ENCODE results near the gene HSP90AB1.

The HSP90AB1 gene

DNA sequence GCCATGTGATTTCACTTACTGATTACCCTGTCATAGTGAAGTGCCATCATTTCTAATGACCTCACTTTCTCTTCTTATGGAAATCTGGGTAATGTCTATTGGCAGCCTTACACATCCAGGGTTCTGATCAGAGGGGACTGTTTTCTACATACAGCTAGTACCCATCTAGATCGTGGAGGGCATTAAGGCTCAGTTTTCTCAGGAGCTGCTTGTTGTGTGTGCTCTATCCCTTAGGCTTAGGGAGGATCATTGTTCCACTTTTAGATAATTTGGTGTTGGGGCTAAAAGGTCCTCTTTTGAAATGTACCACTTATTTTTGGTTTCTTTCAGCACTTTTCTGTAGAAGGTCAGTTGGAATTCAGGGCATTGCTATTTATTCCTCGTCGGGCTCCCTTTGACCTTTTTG lies 3.8 kb downstream of the HSP90AB1 start:
- H3K4me3 ChIP-seq (ENCODE audit: low read length) = no peak overlapping the region
- no peak for DNase-seq (ENCODE audit: low read depth, low spot score)

DNA sequence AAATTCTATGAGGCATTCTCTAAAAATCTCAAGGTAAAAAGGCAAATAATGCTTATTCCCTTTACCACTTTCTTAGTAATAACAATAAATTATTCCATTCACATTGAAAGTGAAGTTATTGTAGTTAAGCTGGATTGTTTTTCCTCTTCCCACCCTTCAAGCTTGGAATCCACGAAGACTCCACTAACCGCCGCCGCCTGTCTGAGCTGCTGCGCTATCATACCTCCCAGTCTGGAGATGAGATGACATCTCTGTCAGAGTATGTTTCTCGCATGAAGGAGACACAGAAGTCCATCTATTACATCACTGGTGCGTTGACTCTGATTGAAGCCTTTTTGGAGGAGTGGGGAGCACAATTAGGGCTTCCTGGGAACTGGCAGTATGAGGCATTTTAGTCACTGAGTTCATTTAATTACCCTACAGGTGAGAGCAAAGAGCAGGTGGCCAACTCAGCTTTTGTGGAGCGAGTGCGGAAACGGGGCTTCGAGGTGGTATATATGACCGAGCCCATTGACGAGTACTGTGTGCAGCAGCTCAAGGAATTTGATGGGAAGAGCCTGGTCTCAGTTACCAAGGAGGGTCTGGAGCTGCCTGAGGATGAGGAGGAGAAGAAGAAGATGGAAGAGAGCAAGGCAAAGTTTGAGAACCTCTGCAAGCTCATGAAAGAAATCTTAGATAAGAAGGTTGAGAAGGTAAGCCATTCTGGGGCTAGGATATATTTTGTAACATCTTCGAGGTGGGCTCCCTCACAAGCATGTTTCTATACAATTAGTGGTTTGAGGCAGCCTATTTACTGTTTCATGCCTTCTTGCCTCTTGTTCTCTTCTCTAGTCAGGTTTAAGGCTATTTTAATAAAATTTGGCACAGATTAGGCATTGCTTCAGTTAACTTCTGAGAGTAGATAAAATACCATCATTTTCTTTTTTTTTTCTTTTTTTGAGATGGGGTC lies 4.9 kb downstream of the HSP90AB1 start:
- DNase-seq (ENCODE audit: low read depth, low spot score) = no peak
- no peak overlapping the region for H3K4me3 ChIP-seq (ENCODE audit: low read length)

DNA sequence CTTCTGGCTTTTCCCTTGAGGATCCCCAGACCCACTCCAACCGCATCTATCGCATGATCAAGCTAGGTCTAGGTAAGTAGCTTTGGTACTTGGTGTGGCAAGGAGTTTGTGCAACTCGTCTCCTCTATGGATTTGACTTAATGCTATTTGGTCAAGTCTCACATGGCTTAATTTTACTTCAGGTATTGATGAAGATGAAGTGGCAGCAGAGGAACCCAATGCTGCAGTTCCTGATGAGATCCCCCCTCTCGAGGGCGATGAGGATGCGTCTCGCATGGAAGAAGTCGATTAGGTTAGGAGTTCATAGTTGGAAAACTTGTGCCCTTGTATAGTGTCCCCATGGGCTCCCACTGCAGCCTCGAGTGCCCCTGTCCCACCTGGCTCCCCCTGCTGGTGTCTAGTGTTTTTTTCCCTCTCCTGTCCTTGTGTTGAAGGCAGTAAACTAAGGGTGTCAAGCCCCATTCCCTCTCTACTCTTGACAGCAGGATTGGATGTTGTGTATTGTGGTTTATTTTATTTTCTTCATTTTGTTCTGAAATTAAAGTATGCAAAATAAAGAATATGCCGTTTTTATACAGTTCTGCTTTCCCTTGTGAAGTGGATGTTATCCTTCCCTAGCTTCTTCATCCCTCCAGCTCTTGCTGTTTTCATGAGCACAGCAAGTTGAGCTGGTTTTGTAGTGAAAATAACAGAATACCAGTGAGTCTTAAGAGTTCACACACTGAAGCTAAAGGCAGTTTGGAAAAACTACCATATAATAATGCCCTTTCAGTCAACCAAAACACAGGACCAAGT lies 6.6 kb downstream of the HSP90AB1 start:
- H3K4me3 ChIP-seq (ENCODE audit: low read length) = no peak overlapping the region
- no peak for DNase-seq (ENCODE audit: low read depth, low spot score)

DNA sequence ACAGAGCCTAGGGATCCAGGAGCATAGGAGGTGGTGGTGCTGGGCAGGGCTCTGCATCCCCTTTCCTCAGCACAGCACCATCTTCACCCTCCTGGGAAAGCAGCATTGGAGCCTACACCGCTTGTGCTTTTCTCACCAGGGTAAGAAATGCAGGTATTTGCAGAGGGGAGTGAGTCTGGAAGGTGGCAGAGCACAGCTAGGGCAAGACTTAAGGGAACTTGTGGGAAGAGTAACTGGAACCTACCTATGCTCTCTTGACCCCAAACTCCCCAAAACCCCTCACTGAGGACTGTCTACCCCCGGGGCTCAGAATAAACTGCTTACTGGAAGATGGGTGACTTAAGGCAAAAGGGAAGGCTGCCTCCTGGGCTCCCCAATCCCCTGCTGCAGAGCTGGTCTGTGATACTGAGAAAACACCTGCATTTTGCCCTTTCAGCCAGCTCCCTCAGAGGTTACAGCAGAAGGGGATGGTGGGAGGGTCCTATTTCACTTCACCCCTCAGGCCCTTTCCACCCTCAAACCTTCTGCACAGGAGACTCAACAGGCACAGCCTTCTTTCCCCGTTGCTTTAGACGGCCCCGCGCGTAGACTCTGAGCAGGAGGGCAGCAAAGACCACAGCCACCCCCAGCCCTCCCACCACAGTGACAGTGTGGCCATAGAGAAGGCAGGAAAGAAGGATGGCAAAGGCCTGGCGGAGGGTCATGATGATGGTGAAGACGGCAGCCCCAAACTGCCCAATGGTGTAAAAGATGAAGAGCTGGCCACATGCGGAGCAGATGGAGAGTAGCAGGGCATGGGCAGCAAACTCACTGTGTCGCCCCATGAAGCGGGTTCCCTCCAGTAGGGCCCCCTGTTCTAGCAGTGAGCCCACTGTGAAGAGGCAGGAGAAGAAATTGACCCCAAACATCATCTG lies 7.5 kb downstream of the HSP90AB1 start:
- no peak for DNase-seq (ENCODE audit: low read depth, low spot score)
- H3K4me3 ChIP-seq (ENCODE audit: low read length) = no peak overlapping the region

DNA sequence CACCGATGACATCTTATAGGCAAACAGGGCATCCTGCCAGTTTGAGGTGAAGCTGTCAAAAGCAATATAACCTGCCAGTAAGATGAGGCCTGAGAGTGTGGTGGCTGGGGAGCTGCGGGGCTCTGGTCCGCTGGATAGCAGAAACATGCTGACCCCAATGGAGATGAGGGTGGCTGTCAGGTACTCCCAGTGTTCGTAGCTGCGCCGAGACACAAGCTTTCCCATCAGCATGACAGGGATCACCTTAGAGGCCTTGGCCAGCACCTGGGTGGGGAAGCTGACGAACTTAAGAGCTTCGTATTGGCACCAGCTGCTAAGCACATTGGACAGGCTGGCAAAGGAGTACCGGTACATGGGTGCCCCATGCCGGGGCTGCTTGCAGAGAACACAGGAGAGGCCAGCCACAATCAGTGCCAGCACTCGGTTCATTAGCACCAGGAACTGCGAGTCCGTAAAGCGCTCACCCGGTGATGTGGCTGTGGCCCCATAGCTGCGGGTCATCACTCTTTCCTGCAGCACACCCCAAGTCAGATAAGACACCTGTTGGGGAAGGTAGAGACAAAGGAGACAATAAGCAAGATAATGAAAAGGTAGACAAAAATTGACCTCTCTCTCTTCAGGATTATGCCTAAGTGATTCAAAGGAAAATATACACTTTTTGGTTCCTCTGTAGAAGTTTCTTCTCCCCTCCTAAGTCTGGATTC lies 8.4 kb downstream of the HSP90AB1 start:
- H3K4me3 ChIP-seq (ENCODE audit: low read length) = peak overlapping the region; percentile 80; the same call in 1 of the 2 replicates
- DNase-seq (ENCODE audit: low read depth, low spot score) = no peak

DNA sequence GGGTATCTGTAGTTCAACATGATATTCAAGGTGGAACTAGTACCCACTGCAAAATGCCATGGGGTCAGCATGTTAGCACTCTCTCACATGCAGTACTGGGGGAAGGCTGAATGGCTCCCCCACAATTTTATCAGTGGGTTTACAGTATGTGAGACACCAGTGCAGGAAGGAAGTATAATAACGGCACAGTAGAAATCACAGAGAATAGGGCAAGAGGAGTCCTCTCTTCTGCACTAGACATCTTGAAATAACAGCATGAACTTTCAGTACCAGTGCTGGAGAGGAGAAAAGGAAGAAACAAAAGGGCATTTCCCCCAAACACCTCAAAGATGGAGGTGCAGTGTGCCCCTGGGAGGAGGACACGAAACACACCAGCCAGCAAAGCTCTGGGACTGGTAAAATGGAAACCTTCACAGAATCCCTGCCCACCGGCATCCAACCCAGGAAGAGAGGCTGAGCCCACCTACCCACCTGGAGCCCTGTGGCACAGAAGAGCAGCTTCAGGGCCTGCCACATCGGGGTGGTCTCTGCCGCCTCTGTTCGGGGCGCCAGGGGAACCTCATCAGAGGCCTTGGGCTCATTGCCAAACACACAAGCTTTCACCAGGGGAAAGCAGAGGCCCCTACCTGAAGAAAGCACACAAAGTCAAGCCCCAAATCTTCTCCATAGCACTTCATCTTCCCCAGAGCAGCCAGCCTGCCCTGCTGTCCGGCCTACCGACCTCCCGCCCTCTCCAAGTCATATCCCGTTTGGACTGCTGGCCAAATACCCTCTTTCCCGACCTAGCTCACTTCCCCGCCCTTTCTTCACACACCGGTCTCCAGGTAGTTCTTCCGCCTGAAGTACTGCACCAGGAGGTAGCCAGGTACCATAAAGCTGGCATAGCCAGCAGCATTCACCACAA lies 9.2 kb downstream of the HSP90AB1 start:
- peak overlapping the region; percentile 80 for H3K4me3 ChIP-seq (ENCODE audit: low read length)
- no peak for DNase-seq (ENCODE audit: low read depth, low spot score)

DNA sequence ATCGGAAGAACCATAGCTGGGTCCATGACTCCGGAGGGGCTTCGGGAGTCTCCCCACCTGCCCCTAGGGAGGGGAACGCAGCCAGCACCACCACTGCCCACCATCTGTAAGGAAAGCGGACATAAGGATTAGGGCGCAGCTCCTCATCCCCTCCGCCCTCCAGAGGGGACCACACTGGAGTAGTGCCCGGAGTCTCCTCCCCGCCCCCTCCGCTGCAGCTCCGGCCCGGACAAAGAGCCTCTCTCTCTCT lies 9.8 kb downstream of the HSP90AB1 start:
- DNase-seq (ENCODE audit: low read depth, low spot score) = no peak
- peak overlapping the region; percentile 80 for H3K4me3 ChIP-seq (ENCODE audit: low read length)

DNA sequence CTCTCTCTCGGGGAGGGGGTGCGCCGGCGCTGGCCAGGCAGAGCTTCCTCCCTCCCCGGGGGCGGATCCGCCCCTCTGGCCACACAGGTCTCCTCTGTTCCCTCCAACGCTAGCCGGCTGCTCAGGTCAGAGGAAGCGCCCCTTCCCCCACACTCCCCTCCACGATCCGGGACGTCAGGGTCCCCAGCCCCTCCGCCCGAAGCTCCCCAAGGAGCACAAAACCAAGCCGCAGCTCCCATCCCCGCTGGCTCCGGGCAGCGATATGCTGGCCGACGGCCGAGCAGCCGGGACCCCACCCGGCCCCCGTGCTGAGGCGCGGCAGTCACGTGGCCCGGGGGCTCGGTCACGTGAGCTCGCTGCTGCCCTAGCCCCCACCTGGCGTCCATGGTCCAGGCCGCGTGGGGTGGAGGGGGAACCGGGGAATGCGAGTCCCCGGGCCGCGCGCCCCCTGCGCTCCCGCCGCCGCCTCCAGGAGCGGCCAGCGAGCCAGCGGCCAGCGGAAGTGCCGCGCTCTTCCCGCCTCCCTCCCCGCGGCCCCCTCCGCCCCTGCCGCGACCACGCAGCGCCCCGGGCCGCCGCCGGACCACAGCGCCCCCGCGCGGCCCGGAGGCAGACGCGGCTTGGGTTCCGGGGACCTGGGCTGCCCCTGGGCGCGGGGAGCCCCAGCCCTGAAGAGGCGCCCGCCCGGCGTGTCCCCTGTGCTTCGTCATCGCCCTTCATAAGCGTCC lies 10.3 kb downstream of the HSP90AB1 start, which contains the start of gene SLC35B2:
Gene SLC35B2, minus strand, starts transcription at position 504 of the 728 bp plus-strand sequence. Its CDS starts 118 bp downstream, at position 386.
- peak within 1 kb of the TSS; percentile 80 for H3K4me3 ChIP-seq (ENCODE audit: low read length)
- no peak for DNase-seq (ENCODE audit: low read depth, low spot score)

DNA sequence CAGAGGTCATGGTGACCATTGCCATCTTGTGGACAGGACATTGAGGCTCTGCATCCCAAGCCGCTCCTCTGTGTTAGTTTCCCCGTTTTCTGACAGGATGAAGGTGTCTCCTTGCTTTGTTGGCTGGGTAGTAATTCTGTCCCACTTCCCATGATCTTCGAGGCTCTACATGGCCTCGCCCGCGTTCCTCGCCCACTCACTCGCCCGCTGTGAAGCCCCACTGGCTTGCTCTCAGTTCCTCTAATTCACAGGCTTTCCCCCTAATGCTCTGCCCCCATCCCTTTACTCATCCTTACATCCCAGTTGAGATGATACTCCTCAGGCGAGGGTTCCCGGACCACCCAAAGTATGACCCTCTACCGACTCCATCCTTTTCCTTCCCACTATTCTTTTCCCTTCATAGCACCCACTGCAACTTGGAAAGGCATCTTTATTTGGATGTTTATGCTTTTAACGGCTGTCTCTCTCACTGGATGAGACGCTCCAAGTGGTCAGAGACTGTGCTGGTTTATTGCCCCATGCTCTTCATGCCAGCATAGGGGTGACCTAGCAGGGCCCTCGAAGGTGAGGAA lies 10.9 kb downstream of the HSP90AB1 start:
- no peak for DNase-seq (ENCODE audit: low read depth, low spot score)
- H3K4me3 ChIP-seq (ENCODE audit: low read length) = peak overlapping the region; percentile 80

DNA sequence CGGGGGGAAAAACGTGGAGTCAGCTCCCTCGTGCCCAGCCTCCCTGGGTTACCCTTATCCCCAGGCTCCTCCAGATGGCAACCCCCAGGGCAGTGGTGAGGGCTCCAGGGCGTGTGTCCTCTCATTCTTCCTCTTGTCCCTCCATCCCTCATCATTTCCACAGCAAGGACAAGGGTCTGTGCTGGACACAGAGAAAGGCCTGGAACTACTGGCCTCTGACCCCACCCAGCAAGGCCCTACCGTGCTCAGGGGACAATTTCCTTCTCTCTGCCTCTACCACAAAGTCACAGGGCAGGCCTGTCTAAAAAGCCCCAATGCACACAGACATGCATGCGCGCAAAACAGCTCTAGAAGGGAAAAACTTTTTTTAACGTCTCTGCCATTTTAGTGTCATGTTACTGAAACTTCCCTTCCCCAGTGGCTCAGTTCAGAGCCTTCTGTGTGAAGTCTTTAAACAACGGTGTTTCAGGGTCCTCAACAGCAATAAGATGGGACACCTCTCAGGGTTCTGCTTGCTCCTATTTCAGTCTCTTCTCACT lies 11.5 kb downstream of the HSP90AB1 start:
- no peak for DNase-seq (ENCODE audit: low read depth, low spot score)
- no peak overlapping the region for H3K4me3 ChIP-seq (ENCODE audit: low read length)

DNA sequence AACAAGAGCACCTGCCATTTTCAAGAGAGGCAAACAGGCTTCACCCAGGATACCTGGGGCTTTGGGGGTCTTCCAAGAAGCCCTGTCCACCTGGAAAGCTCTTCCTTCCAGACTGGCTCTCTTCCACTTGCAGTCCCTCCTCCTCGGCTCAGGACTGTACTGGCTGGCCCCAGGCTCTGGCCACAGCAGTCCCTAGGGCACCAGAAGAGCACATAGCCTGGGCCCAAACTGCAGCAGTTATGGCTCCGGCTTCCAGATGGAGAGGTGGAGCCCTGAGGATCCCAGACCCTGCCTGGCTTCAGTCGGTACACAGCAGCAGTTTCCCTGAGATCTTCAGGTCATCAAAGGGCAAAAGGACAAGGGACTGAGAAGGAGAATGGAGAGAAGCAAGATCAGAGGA lies 12.0 kb downstream of the HSP90AB1 start:
- H3K4me3 ChIP-seq (ENCODE audit: low read length) = no peak overlapping the region
- no peak for DNase-seq (ENCODE audit: low read depth, low spot score)

DNA sequence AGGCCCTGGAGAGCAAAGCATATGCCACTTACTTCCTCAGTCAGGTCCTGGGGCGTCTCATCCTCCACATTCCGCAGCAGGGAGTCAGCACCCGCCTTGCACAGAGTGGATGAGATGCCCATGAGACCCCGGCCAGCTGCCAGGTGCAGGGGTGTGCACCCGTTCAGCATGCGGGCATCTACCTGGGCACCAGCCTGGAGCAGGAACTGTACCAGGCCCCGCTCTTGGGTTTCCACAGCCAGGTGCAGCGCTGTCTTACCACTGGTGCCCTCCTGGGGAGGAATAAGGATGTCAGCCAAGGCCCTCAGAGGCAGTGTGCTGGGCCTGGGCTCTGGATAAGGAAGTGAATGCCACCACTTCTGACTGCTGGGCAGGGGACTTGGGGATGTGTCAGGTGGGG lies 13.1 kb downstream of the HSP90AB1 start:
- no peak for DNase-seq (ENCODE audit: low read depth, low spot score)
- H3K4me3 ChIP-seq (ENCODE audit: low read length) = no peak overlapping the region

DNA sequence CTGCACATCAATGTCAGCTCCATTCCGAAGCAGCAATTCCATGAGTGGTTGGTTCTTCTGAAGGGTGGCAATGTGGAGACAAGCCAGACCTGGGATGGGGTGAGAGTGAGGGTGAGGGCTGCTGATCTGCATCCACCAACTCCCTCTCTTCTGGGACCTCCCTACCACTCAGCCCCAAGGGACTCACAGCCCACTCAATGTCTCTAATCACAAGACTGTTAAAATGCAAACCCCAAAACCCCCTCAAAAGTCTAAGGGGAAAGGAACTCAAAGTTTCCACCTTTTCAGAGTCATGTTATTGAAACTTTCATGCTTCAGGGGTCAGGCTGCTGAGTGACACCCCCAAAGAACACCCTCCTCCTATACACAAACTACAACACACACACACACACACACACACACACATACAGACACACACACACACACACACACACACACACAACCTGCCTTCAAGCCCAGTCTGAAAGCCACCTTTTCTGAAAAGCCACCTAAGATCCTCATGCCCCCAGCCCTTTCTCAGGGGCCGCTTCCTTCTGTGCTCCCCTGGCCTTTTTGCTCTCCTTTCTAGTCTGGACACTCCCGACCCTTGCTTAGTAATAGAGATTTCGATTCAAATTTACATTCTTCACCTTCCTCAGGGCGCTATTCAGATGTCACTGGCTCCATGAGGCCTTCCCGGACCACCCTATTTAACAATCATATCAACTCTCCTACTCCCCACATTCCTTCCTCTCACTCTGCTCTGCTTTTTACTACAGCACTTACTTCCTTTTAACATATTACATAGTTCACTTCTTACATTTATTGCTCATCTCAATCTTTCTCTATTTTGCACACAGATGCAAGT lies 13.8 kb downstream of the HSP90AB1 start:
- H3K4me3 ChIP-seq (ENCODE audit: low read length) = no peak overlapping the region
- DNase-seq (ENCODE audit: low read depth, low spot score) = no peak

DNA sequence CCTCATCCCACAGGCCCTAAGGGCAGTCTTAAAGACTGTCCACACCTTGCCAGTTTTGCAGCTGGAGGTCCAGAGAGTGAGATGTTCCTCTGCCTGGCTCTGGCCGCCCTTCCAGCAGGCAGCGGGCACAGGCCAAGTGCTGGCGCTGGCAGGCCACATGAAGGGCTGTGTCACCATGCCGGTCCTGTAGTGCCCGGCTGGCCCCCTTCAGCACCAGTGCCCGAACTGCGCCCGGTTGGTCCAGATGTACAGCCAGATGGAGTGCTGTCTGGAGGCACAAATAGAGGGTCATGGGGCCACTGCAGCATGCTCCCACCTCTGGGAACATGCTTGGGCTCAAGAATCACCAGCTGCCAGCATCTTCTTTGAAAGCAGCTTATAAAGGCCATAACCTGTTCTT lies 14.7 kb downstream of the HSP90AB1 start:
- no peak overlapping the region for H3K4me3 ChIP-seq (ENCODE audit: low read length)
- DNase-seq (ENCODE audit: low read depth, low spot score) = no peak

DNA sequence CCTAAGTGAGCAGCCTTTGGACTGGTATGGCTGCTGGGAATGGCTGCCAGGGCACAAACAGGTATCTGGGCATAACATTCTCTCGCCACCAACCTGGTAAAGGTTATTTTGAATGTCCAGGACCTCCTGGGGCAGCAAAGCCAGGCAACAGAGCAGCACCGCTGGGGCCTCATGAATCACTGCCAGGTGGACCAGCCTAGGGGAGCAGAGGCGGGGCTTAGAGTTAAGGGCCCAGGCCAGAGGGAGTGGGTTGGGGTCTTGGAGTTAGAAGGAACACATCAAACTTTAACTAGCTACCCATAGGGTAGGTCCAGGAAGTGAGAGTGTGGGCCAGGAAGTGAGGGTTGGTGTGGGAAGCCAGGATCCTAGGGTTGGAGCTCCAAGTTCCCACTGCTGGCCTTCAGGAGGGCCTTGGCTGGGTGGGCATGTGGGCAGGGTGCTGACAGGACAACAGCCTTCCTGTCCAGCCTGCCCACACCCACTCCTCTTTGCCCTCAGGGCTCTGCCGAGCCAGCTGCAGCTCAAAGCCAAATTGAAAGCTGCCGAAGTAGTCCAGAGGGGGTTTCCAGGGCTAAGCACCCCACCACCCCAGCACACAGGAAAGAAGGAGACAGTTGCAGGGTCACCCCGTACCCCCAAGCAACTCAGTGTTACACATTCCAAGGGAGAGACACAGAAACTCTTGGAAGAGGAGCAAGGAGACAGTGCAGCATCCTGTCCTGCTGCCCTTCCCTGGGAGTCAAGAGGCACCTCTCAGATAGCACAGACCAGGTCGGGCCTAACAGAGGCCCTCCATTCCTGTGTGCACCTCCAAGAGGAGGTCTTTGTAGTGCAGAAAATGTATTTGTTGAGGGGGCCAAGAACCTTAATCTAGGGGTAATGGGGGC lies 15.8 kb downstream of the HSP90AB1 start:
- no peak overlapping the region for H3K4me3 ChIP-seq (ENCODE audit: low read length)
- DNase-seq (ENCODE audit: low read depth, low spot score) = no peak
